ENCODE results near the gene AOPEP.

Gene AOPEP

GRCh38 chr9:95089257-95090022, 362.9 kb downstream of the AOPEP start:
- H3K36me3 ChIP-seq (ENCODE audit: control insufficient read depth, insufficient read depth, low read length), result no peaks in the 10 kb centered on the region; the same call in 1 of the 2 replicates
- no peak overlapping the region for H3K4me3 ChIP-seq (replicated peaks; ENCODE audit: low read depth, low read length)
- no peak for TF ChIP-seq CTCF (IDR thresholded peaks at IDR 0.05; ENCODE audit: insufficient read depth, low read length, poor library complexity, severe bottlenecking)
- no peak for DNase-seq (ENCODE audit: extremely low read depth, insufficient read length)
- no peaks in the 10 kb centered on the region for H3K27me3 ChIP-seq (replicated peaks; ENCODE audit: control insufficient read depth, insufficient read depth, low read length)

GRCh38 chr9:95090023-95090791, 363.7 kb downstream of the AOPEP start:
- Histone ChIP-seq H3K36me3 (ENCODE audit: control insufficient read depth, insufficient read depth, low read length) (no peaks in the 10 kb centered on the region; the same call in 1 of the 2 replicates), H3K4me3 (replicated peaks; ENCODE audit: low read depth, low read length) (no peak overlapping the region), H3K27me3 (replicated peaks; ENCODE audit: control insufficient read depth, insufficient read depth, low read length) (no peaks in the 10 kb centered on the region)
- no peak for TF ChIP-seq CTCF (IDR thresholded peaks at IDR 0.05; ENCODE audit: insufficient read depth, low read length, poor library complexity, severe bottlenecking)
- no peak for DNase-seq (ENCODE audit: extremely low read depth, insufficient read length)

GRCh38 chr9:95090871-95091577, 364.5 kb downstream of the AOPEP start:
- DNase-seq (ENCODE audit: extremely low read depth, insufficient read length), result no peak
- Histone ChIP-seq H3K27me3 (replicated peaks; ENCODE audit: control insufficient read depth, insufficient read depth, low read length) (no peaks in the 10 kb centered on the region), H3K4me3 (replicated peaks; ENCODE audit: low read depth, low read length) (no peak overlapping the region), H3K36me3 (ENCODE audit: control insufficient read depth, insufficient read depth, low read length) (no peaks in the 10 kb centered on the region; the same call in 1 of the 2 replicates)
- no peak for TF ChIP-seq CTCF (IDR thresholded peaks at IDR 0.05; ENCODE audit: insufficient read depth, low read length, poor library complexity, severe bottlenecking)

GRCh38 chr9:95091601-95092261, 365.2 kb downstream of the AOPEP start:
- DNase-seq (ENCODE audit: extremely low read depth, insufficient read length), result no peak
- Histone ChIP-seq H3K27me3 (replicated peaks; ENCODE audit: control insufficient read depth, insufficient read depth, low read length) (no peaks in the 10 kb centered on the region), H3K4me3 (replicated peaks; ENCODE audit: low read depth, low read length) (no peak overlapping the region), H3K36me3 (ENCODE audit: control insufficient read depth, insufficient read depth, low read length) (no peaks in the 10 kb centered on the region)
- no peak for TF ChIP-seq CTCF (IDR thresholded peaks at IDR 0.05; ENCODE audit: insufficient read depth, low read length, poor library complexity, severe bottlenecking)

- no peak for DNase-seq (ENCODE audit: extremely low read depth, insufficient read length)
- H3K4me3 ChIP-seq (replicated peaks; ENCODE audit: low read depth, low read length), result no peak overlapping the region
- TF ChIP-seq CTCF (IDR thresholded peaks at IDR 0.05; ENCODE audit: insufficient read depth, low read length, poor library complexity, severe bottlenecking), result no peak
- H3K36me3 ChIP-seq (ENCODE audit: control insufficient read depth, insufficient read depth, low read length), result no peaks in the 10 kb centered on the region
- no peaks in the 10 kb centered on the region for H3K27me3 ChIP-seq (replicated peaks; ENCODE audit: control insufficient read depth, insufficient read depth, low read length)
Measured at GRCh38 chr9:95092262-95093072, 366.0 kb downstream of the AOPEP start.

Measured in GM06990 (cell line).